ENCODE data around the gene SNX1.
A peak's percentile ranks its signal among the peaks of the same experiment; 100 is the strongest.

The SNX1 gene

DNA sequence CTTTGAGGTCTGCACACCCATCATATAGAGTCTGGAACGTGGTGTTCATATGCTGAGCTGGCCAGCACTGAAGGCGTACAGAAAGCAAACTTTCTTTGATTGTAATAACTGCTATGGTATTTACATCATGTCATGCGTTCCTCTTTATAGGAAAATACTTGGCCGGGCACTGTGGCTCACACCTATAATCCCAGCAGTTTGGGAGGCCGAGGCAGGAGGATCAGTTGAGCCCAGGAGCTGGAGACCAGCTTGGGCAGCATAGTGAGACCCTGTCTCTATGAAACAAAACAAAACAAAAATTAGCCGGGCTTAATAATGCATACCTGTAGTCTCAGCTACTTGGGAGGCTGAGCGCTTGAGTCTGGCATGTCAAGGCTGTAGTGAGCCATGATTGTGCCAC, 52.4 kb downstream of the SNX1 start:
- H3K4me3 ChIP-seq (ENCODE audit: low read length): no peak overlapping the region
- no peak for DNase-seq (ENCODE audit: low read depth)
- TF ChIP-seq, protein P1, sequence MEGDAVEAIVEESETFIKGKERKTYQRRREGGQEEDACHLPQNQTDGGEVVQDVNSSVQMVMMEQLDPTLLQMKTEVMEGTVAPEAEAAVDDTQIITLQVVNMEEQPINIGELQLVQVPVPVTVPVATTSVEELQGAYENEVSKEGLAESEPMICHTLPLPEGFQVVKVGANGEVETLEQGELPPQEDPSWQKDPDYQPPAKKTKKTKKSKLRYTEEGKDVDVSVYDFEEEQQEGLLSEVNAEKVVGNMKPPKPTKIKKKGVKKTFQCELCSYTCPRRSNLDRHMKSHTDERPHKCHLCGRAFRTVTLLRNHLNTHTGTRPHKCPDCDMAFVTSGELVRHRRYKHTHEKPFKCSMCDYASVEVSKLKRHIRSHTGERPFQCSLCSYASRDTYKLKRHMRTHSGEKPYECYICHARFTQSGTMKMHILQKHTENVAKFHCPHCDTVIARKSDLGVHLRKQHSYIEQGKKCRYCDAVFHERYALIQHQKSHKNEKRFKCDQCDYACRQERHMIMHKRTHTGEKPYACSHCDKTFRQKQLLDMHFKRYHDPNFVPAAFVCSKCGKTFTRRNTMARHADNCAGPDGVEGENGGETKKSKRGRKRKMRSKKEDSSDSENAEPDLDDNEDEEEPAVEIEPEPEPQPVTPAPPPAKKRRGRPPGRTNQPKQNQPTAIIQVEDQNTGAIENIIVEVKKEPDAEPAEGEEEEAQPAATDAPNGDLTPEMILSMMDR (IDR thresholded peaks at IDR 0.05; ENCODE audit: insufficient read depth, low read depth, low read length, missing control alignments): no peak

DNA sequence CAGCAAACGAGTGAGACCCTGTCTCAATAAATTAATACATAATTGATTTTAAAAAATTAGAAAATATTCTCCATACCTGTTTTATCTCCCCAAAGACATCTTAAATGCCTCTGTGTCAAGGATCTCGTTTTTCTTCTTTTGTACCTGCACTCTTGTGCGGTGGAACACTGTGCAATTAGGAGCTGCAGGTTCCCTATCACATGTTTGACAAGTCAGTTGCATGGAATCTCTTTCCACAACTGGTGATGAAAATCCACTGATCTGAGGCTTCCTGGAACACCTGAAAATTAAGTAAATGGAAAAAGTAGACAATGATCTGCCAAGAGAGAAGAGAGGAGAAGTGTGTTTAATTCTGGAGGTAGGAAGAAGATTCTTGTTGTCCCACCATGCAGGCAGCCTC, 52.8 kb downstream of the SNX1 start:
- no peak for DNase-seq (ENCODE audit: low read depth)
- no peak overlapping the region for H3K4me3 ChIP-seq (ENCODE audit: low read length)
- TF ChIP-seq, protein P1 (IDR thresholded peaks at IDR 0.05; ENCODE audit: insufficient read depth, low read depth, low read length, missing control alignments): no peak

DNA sequence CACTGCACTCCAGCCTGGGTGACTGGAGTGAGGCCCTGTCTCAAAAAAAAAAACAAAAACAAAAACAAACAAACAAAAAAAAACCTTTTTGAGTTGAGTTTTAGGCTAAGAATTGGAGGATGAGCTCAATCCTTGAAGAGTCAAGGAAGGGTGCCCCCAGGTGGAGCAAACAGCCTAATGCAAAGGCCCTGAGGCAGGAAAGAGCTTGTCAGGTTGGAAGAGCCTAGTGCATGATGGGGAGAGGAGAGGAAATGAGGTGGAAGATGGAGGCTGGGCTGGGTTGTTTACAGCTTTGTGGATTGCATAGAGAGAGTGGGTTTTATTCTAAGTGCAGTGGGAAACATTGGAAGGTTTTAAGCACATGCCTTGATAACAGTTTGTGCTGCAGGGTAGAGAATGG, 53.6 kb downstream of the SNX1 start:
- peak; percentile 45 for DNase-seq (ENCODE audit: low read depth)
- TF ChIP-seq, protein P1 (IDR thresholded peaks at IDR 0.05; ENCODE audit: insufficient read depth, low read depth, low read length, missing control alignments): peak; percentile 9
- H3K4me3 ChIP-seq (ENCODE audit: low read length): no peak overlapping the region

DNA sequence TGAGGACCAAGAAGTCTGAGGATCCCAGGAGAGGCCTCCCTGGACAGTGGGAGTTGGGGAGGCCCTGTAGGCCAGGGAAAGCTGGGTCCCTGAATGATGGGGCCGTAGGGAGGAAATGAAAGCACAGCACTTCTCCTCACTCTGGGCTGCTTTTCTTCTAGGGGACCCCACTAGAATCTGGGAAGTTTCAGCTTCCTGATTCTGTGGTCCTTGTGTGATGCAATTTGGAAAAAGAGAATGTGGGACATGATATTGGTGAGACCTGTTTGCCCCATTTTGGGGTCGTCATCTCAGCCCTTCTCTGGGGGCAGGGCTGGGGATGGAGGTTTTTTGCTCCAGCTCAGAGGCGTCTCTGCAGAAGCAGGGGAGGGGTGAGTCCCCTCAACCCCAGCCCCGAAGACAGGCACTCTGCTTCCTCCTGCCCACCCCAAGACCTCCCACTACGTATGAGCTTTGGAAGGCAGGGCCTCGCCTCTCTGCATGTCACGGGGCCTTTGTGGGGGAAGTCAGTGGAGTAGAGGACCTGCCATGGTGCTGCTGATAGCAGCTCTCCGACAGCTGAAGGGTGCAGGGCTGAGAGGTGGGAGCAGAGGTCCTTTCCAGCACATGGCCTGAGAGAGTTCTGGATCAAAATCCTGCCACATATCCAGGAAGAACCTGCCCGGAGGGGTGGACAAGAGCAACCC, 54.3 kb downstream of the SNX1 start:
- no peak overlapping the region for H3K4me3 ChIP-seq (ENCODE audit: low read length)
- DNase-seq (ENCODE audit: low read depth): no peak
- TF ChIP-seq, protein P1 (IDR thresholded peaks at IDR 0.05; ENCODE audit: insufficient read depth, low read depth, low read length, missing control alignments): no peak

DNA sequence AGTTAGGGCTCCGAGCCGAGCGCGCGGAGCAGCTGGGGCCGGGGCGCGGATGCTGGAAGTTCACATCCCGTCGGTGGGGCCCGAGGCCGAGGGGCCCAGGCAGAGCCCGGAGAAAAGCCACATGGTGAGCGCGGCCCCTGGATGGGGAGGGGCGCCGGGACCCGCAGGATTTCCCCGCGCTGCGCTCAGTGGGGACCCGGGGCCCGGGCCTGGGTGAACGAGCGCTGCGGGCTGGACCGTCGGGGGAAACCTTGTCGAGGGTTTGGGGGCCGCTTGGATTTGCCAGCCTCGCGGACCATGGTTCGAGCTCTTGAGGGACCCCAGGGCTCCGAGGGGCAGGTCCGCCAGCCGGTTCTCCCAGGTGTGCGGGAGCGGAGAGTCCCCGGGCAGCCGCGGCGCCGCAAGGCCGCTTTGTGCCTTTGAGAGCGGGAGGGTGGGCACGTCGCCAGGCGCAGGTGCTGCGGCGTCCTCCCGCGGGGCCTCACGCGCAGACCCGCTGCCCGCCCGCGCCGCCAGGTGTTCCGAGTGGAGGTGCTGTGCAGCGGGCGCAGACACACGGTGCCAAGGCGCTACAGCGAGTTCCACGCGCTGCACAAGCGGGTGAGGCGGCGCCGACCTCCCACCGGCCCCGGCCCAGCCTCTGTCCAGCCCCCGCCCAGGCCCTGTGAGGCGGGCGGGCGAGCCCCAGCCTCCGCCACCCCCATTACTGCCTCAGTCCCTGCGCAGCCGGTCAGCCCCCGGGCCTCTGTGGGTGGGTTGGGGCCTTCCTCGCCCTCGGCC, 56.1 kb downstream of the SNX1 start, which contains the start of gene SNX22:
Gene SNX22, plus strand, starts transcription at position 5 of the 780 bp plus-strand sequence. Its CDS starts 45 bp downstream, at position 50.
- TF ChIP-seq, protein P1 (IDR thresholded peaks at IDR 0.05; ENCODE audit: insufficient read depth, low read depth, low read length, missing control alignments): no peak
- peak within 1 kb of the TSS; percentile 40 for H3K4me3 ChIP-seq (ENCODE audit: low read length)
- peak; percentile 13 for DNase-seq (ENCODE audit: low read depth)

DNA sequence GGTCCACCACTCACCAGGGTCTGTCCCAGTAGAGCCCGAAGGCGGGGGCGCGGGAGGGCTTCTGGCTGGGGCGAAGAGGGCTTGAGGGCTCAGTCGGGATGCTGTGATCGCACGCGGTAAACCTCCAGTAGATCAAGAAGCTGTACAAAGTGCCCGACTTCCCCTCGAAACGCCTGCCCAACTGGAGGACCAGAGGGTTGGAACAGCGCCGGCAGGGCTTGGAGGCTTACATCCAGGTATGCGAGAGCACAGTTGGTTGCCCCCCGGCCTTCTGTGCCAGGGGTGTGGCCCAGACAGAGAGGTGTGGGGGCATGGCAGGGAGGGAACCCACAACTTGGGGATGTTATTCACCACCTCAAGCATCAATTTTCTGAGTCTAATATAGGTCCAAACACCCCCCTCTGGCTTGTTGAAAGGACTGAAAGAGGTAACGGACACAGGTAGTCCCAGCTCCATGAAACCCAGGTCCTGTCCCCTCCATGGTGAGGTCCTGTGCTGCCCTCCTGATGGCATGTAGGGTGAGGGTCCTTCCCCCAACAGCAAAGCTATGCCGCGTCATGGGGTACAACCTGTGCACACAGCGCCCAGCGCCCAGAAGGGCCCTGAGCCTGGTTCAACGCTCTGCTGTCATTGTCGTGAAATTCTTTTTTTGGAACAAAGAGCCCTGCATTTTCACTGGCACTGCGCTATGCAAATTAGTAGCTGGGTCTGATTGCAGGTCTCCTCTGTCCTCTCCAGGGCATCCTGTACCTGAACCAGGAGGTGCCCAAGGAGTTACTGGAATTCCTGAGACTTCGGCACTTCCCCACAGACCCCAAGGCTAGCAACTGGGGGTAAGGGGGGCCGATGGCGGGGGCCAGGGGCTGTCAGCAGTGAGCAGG, 57.0 kb downstream of the SNX1 start:
- H3K4me3 ChIP-seq (ENCODE audit: low read length): no peak overlapping the region
- TF ChIP-seq, protein P1 (IDR thresholded peaks at IDR 0.05; ENCODE audit: insufficient read depth, low read depth, low read length, missing control alignments): no peak
- peak; percentile 22 for DNase-seq (ENCODE audit: low read depth)
